Chondrocyte (in vitro differentiated cells): ENCODE measurements around the gene ZNF121. TPM values are rescaled to one million over a fixed set of nuclear protein-coding genes. Genes with fewer than 3 reads are reported as not detected.
A peak's percentile ranks its signal among the peaks of the same experiment; 100 is the strongest.

Experiments used
- DNase-seq: peaks from one replicate; pipeline ENCODE4 v3.0.0; 2021; ENCODE audit warnings: mixed read lengths, low spot score
- H3K27ac Mint-ChIP-seq: one replicate; pipeline ENCODE4 v1.8.0; 2021; ENCODE audit warnings: mild to moderate bottlenecking, moderate library complexity, mixed read lengths; ENCODE audit not compliant: unreplicated experiment
- H3K27me3 Mint-ChIP-seq: 2 replicates; pipeline ENCODE4 v1.8.0; 2021; ENCODE audit warnings: low read depth, mixed read lengths
- H3K36me3 Mint-ChIP-seq: 2 replicates; pipeline ENCODE4 v1.8.0; 2021; ENCODE audit warnings: low read depth, mixed read lengths
- H3K4me1 Mint-ChIP-seq: 2 replicates; pipeline ENCODE4 v1.8.0; 2021; ENCODE audit warnings: low read depth, mild to moderate bottlenecking, mixed read lengths
- H3K4me3 Mint-ChIP-seq: one replicate; pipeline ENCODE4 v1.8.0; 2021; ENCODE audit warnings: mild to moderate bottlenecking, moderate library complexity, mixed read lengths; ENCODE audit not compliant: unreplicated experiment
- H3K9me3 Mint-ChIP-seq: 2 replicates; pipeline ENCODE4 v1.8.0; 2021; ENCODE audit warnings: low read depth, mixed read lengths
- CTCF ChIP-seq: fragments of 200-600 bp; sonication (generic); IDR thresholded peaks from 2 replicates; pipeline ENCODE4 v1.5.0; 2021; ENCODE audit warnings: antibody characterized with exemption, mild to moderate bottlenecking, moderate library complexity
- long read RNA-seq: library from polyadenylated mRNA; stranded (forward); transcript quantifications from one replicate; pipeline ENCODE4 v2.0.0, GENCODE V29; 2021
- total RNA-seq: library from RNA; stranded (reverse); gene quantifications from 3 replicates; pipeline ENCODE4 v1.2.1, GENCODE V29; 2021

Gene ZNF121
- 19.2 to 22.4 TPM (median 21.6 TPM) in 3 replicates for total RNA-seq
- long read RNA-seq = 0 reads

GRCh38 chr19:9584073-9584833, at the start of gene ZNF121:
ZNF121 (minus strand) TSS chr19:9584504; CDS start chr19:9568097, 16,407 bp downstream.
- peak within 1 kb of the TSS; percentile 91 for H3K4me3 Mint-ChIP-seq
- H3K27ac Mint-ChIP-seq = peak within 1 kb of the TSS; percentile 98
- peaks cover 6% of the 10 kb centered on the region for H3K27me3 Mint-ChIP-seq
- no peak for TF ChIP-seq CTCF
- H3K36me3 Mint-ChIP-seq = peaks cover 7% of the 10 kb centered on the region
- no peaks in the 10 kb centered on the region for H3K9me3 Mint-ChIP-seq
- no peak for DNase-seq
- H3K4me1 Mint-ChIP-seq = peaks cover 27% of the 10 kb centered on the region

GRCh38 chr19:9627856-9628255, 43.6 kb upstream of the ZNF121 start:
- H3K27me3 Mint-ChIP-seq = no peaks in the 10 kb centered on the region
- no peak for DNase-seq
- H3K36me3 Mint-ChIP-seq = peaks cover 13% of the 10 kb centered on the region
- H3K4me3 Mint-ChIP-seq = no peak overlapping the region
- TF ChIP-seq CTCF = no peak
- peaks cover 15% of the 10 kb centered on the region for H3K4me1 Mint-ChIP-seq
- H3K27ac Mint-ChIP-seq = no peak overlapping the region
- no peaks in the 10 kb centered on the region for H3K9me3 Mint-ChIP-seq

- TF ChIP-seq CTCF = no peak
- no peaks in the 10 kb centered on the region for H3K27me3 Mint-ChIP-seq
- H3K27ac Mint-ChIP-seq = peak overlapping the region; percentile 89
- H3K4me1 Mint-ChIP-seq = peaks cover 40% of the 10 kb centered on the region
- no peak for DNase-seq
- H3K4me3 Mint-ChIP-seq = peak overlapping the region; percentile 59
- H3K9me3 Mint-ChIP-seq = no peaks in the 10 kb centered on the region
- peaks cover 17% of the 10 kb centered on the region for H3K36me3 Mint-ChIP-seq
Measured at GRCh38 chr19:9622531-9622930, 38.2 kb upstream of the ZNF121 start.

- no peaks in the 10 kb centered on the region for H3K27me3 Mint-ChIP-seq
- peak within 1 kb of the TSS; percentile 100 for H3K27ac Mint-ChIP-seq
- peaks cover 25% of the 10 kb centered on the region for H3K36me3 Mint-ChIP-seq
- peak within 1 kb of the TSS; percentile 99 for H3K4me3 Mint-ChIP-seq
- H3K9me3 Mint-ChIP-seq = no peaks in the 10 kb centered on the region
- H3K4me1 Mint-ChIP-seq = peaks cover 40% of the 10 kb centered on the region
- DNase-seq = peak; percentile 96
- TF ChIP-seq CTCF = no peak
Measured at GRCh38 chr19:9621156-9622037, 37.1 kb upstream of the ZNF121 start, which contains the start of gene ZNF561. ZNF561 (minus strand) TSS chr19:9621232; CDS start chr19:9619456, 1,776 bp downstream.

- H3K4me1 Mint-ChIP-seq = peaks cover 37% of the 10 kb centered on the region
- peaks cover 25% of the 10 kb centered on the region for H3K36me3 Mint-ChIP-seq
- peak overlapping the region; percentile 99 for H3K4me3 Mint-ChIP-seq
- no peaks in the 10 kb centered on the region for H3K27me3 Mint-ChIP-seq
- DNase-seq = no peak
- H3K27ac Mint-ChIP-seq = peak overlapping the region; percentile 100
- H3K9me3 Mint-ChIP-seq = no peaks in the 10 kb centered on the region
- TF ChIP-seq CTCF = no peak
Measured at GRCh38 chr19:9620842-9621155, 36.5 kb upstream of the ZNF121 start.
